Osteoblast (primary cell): Measurements from ENCODE around the gene MMS19. TPM values are rescaled to one million over a fixed set of nuclear protein-coding genes. Genes with fewer than 3 reads are reported as not detected.

Source experiments
- DNase-seq: peaks from one replicate; pipeline ENCODE4 v3.0.0; 2011; ENCODE audit warnings: low spot score, mixed read lengths; ENCODE audit not compliant: insufficient read length; ENCODE audit errors: missing footprints
- H2AFZ ChIP-seq: 2 replicates; pipeline ENCODE4 v1.6.0; 2011; ENCODE audit warnings: mild to moderate bottlenecking, low read length
- H3K27ac ChIP-seq: 2 replicates; pipeline ENCODE4 v1.5.1; 2011; ENCODE audit warnings: mild to moderate bottlenecking, low read depth, low read length, moderate library complexity
- H3K27me3 ChIP-seq: 2 replicates; pipeline ENCODE4 v1.6.0; 2012; ENCODE audit warnings: mild to moderate bottlenecking, control low read depth, inconsistent platforms, low read length, moderate library complexity; ENCODE audit not compliant: insufficient read depth
- H3K36me3 ChIP-seq: 2 replicates; pipeline ENCODE4 v1.5.1; 2011; ENCODE audit warnings: mild to moderate bottlenecking, low read length, control low read depth, moderate library complexity; ENCODE audit not compliant: insufficient read depth
- H3K4me1 ChIP-seq: 2 replicates; pipeline ENCODE4 v1.5.1; 2011; ENCODE audit warnings: mild to moderate bottlenecking, low read length, control low read depth, moderate library complexity; ENCODE audit not compliant: insufficient read depth
- H3K4me2 ChIP-seq: 2 replicates; pipeline ENCODE4 v1.6.0; 2011; ENCODE audit warnings: mild to moderate bottlenecking, low read length; ENCODE audit not compliant: insufficient read depth
- H3K4me3 ChIP-seq: fragments of 200-600 bp; sonication (generic); 3 replicates; pipeline ENCODE4 v1.5.1; 2012; ENCODE audit warnings: mild to moderate bottlenecking, low read length, inconsistent platforms; ENCODE audit not compliant: insufficient read depth
- H3K79me2 ChIP-seq: 2 replicates; pipeline ENCODE4 v1.6.0; 2012; ENCODE audit warnings: mild to moderate bottlenecking, low read length, control low read depth, inconsistent platforms; ENCODE audit not compliant: insufficient read depth
- H3K9me3 ChIP-seq: 2 replicates; pipeline ENCODE4 v1.5.1; 2011; ENCODE audit warnings: low read depth, low read length, control low read depth
- H4K20me1 ChIP-seq: 2 replicates; pipeline ENCODE4 v1.6.0; 2012; ENCODE audit warnings: mild to moderate bottlenecking, low read length, control low read depth; ENCODE audit not compliant: insufficient read depth
- total RNA-seq: library from RNA; depleted of rRNA; stranded (reverse); fragments of >200 nt; gene quantifications from 2 replicates; pipeline ENCODE4 v1.2.3, GENCODE V29; 2012
- TF ChIP-seq, protein P1 (sequence below): IDR thresholded peaks from 2 replicates; pipeline ENCODE4 v1.5.1; 2011; ENCODE audit warnings: mild to moderate bottlenecking, low read depth, low read length, moderate library complexity; ENCODE audit errors: extremely low read depth

The MMS19 gene
- total RNA-seq, 1 donor = 63.0 TPM

- H3K4me1 ChIP-seq = peaks cover 10% of the 10 kb centered on the region
These were observed 6.9 kb upstream of the MMS19 start for GRCh38 chr10:97505152-97505551.

DNA sequence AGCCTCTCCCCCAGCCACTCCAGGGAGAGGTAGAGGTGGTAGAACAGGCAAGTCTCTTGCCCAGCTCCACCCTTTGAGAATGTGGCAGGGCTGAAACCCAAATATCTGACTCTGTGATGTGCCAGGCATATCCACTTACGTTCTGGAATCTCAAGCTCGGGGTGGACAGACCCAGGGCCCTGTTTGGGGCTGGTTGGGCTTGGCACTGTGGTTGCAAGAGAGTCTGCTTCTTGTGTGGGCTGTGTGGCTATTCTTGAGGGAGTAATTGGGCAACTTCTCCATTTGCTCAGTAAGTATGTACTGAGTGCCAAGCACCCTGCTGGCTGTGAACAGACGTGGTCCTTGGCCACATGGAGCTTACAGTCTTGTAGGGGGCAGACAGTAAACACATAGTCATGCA lies 5.2 kb upstream of the MMS19 start:
- DNase-seq = no peak
- Histone ChIP-seq H3K4me2 (no peak overlapping the region), H2AFZ (no peak overlapping the region), H3K27ac (no peak overlapping the region), H3K4me3 (no peak overlapping the region), H3K9me3 (no peaks in the 10 kb centered on the region), H4K20me1 (peaks cover 72% of the 10 kb centered on the region), H3K27me3 (no peaks in the 10 kb centered on the region), H3K4me1 (peaks cover 14% of the 10 kb centered on the region), H3K79me2 (peaks cover 83% of the 10 kb centered on the region), H3K36me3 (peaks cover 3% of the 10 kb centered on the region)
- TF ChIP-seq, protein P1, sequence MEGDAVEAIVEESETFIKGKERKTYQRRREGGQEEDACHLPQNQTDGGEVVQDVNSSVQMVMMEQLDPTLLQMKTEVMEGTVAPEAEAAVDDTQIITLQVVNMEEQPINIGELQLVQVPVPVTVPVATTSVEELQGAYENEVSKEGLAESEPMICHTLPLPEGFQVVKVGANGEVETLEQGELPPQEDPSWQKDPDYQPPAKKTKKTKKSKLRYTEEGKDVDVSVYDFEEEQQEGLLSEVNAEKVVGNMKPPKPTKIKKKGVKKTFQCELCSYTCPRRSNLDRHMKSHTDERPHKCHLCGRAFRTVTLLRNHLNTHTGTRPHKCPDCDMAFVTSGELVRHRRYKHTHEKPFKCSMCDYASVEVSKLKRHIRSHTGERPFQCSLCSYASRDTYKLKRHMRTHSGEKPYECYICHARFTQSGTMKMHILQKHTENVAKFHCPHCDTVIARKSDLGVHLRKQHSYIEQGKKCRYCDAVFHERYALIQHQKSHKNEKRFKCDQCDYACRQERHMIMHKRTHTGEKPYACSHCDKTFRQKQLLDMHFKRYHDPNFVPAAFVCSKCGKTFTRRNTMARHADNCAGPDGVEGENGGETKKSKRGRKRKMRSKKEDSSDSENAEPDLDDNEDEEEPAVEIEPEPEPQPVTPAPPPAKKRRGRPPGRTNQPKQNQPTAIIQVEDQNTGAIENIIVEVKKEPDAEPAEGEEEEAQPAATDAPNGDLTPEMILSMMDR = no peak

More at GRCh38 chr10:97505152-97505551, 6.9 kb upstream of the MMS19 start:
- no peak for DNase-seq
- Histone ChIP-seq H3K4me2 (no peak overlapping the region), H3K4me3 (no peak overlapping the region), H3K27ac (no peak overlapping the region), H3K27me3 (no peaks in the 10 kb centered on the region), H2AFZ (no peak overlapping the region), H3K79me2 (peaks cover 87% of the 10 kb centered on the region), H3K9me3 (no peaks in the 10 kb centered on the region), H3K36me3 (peaks cover 3% of the 10 kb centered on the region), H4K20me1 (peaks cover 79% of the 10 kb centered on the region)
- TF ChIP-seq, protein P1 = no peak

DNA sequence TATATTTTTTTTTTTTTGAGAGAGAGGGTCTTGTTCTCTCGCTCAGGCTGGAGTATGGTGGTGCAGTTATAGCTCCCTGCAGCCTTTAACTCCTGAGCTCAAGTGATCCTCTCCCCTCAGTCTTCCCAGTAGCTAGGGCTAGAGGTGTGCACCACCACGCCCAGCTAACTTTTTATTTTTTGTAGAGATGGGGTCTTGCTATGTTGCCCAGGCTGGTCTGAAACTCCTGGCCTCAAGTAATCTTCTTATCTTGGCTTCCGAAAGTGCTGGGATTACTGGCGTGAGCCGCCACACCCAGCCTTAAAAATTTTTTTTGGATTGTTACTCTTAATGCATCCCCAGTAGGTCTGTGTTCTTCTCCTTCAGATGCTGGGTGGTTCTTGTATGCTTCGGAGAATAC lies 4.7 kb upstream of the MMS19 start:
- TF ChIP-seq, protein P1 = no peak
- DNase-seq = no peak
- no peak overlapping the region for H3K4me3 ChIP-seq
- H3K4me2 ChIP-seq = no peak overlapping the region
- no peak overlapping the region for H3K27ac ChIP-seq
- H3K36me3 ChIP-seq = peaks cover 3% of the 10 kb centered on the region
- H3K27me3 ChIP-seq = no peaks in the 10 kb centered on the region
- H3K4me1 ChIP-seq = peaks cover 9% of the 10 kb centered on the region
- no peak overlapping the region for H2AFZ ChIP-seq
- peaks cover 68% of the 10 kb centered on the region for H4K20me1 ChIP-seq
- H3K79me2 ChIP-seq = peaks cover 81% of the 10 kb centered on the region
- no peaks in the 10 kb centered on the region for H3K9me3 ChIP-seq

- H3K27me3 ChIP-seq = no peaks in the 10 kb centered on the region
- H3K36me3 ChIP-seq = peaks cover 3% of the 10 kb centered on the region
- peak overlapping the region; percentile 99 for H3K4me3 ChIP-seq
- peaks cover 20% of the 10 kb centered on the region for H3K4me1 ChIP-seq
- peaks cover 51% of the 10 kb centered on the region for H4K20me1 ChIP-seq
- H3K9me3 ChIP-seq = no peaks in the 10 kb centered on the region
- no peak for DNase-seq
- peak overlapping the region; percentile 49 for H3K27ac ChIP-seq
- peak overlapping the region; percentile 83 for H3K4me2 ChIP-seq
- peaks cover 85% of the 10 kb centered on the region for H3K79me2 ChIP-seq
- TF ChIP-seq, protein P1 = no peak
- H2AFZ ChIP-seq = no peak overlapping the region
These were observed 2.0 kb upstream of the MMS19 start for GRCh38 chr10:97500297-97500575.
